ENCODE data around the gene BAHD1.

- TF ChIP-seq, protein P1, sequence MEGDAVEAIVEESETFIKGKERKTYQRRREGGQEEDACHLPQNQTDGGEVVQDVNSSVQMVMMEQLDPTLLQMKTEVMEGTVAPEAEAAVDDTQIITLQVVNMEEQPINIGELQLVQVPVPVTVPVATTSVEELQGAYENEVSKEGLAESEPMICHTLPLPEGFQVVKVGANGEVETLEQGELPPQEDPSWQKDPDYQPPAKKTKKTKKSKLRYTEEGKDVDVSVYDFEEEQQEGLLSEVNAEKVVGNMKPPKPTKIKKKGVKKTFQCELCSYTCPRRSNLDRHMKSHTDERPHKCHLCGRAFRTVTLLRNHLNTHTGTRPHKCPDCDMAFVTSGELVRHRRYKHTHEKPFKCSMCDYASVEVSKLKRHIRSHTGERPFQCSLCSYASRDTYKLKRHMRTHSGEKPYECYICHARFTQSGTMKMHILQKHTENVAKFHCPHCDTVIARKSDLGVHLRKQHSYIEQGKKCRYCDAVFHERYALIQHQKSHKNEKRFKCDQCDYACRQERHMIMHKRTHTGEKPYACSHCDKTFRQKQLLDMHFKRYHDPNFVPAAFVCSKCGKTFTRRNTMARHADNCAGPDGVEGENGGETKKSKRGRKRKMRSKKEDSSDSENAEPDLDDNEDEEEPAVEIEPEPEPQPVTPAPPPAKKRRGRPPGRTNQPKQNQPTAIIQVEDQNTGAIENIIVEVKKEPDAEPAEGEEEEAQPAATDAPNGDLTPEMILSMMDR (IDR thresholded peaks at IDR 0.05; ENCODE audit: extremely low read depth in 1 of 2, insufficient read depth in 1 of 2, low read depth in 1 of 2, low read length in 2 of 2): no peak
- no peak for TF ChIP-seq FOS (IDR thresholded peaks at IDR 0.05; ENCODE audit: borderline replicate concordance, insufficient read depth, low read length)
- TF ChIP-seq POLR2A (IDR thresholded peaks at IDR 0.05; ENCODE audit: low read depth, low read length): no peak
- TF ChIP-seq MYC (IDR thresholded peaks at IDR 0.05; ENCODE audit: low read depth, low read length): no peak
- TF ChIP-seq POLR2AphosphoS5 (IDR thresholded peaks at IDR 0.05; ENCODE audit: insufficient read depth, low read depth, low read length): no peak
- no peak for TF ChIP-seq EZH2 (IDR thresholded peaks at IDR 0.05; ENCODE audit: borderline replicate concordance, low read depth, low read length, severe bottlenecking)
- no peak for TF ChIP-seq MAX (IDR thresholded peaks at IDR 0.05; ENCODE audit: insufficient read depth, insufficient read length)
Measured at GRCh38 chr15:40452296-40453090, 11.7 kb downstream of the BAHD1 start.
